Measurements from ENCODE around the gene LRRC28.

Gene LRRC28

GRCh38 chr15:99433757-99434450, 182.6 kb downstream of the LRRC28 start:
- DNase-seq = no peak
- Histone ChIP-seq H3K27ac (ENCODE audit: low read depth, low read length) (no peak overlapping the region), H3K23ac (ENCODE audit: low read length) (no peak overlapping the region), H3K4ac (ENCODE audit: low read depth, low read length) (no peak overlapping the region), H2AK5ac (ENCODE audit: low read length) (no peak overlapping the region), H3K36me3 (ENCODE audit: control insufficient read depth in 1 of 2, insufficient read depth in 2 of 2, low read length in 2 of 2) (no peaks in the 10 kb centered on the region), H4K12ac (ENCODE audit: low read depth, low read length) (no peak overlapping the region), H3K18ac (ENCODE audit: low read length) (no peak overlapping the region), H3K4me3 (ENCODE audit: low read depth, low read length) (no peak overlapping the region), H3K14ac (ENCODE audit: low read length) (no peak overlapping the region), H2AFZ (ENCODE audit: insufficient read depth, low read length, poor library complexity) (peak overlapping the region; percentile 38), H4K91ac (ENCODE audit: low read depth, low read length) (peak overlapping the region; percentile 1), H3K9ac (ENCODE audit: low read length) (no peak overlapping the region), H3K4me2 (ENCODE audit: low read length) (no peak overlapping the region), H4K8ac (ENCODE audit: low read depth, low read length) (no peak overlapping the region), H3K79me2 (ENCODE audit: control insufficient read depth, insufficient read depth, low read length, poor library complexity) (peaks cover 3% of the 10 kb centered on the region), H3K9me3 (ENCODE audit: insufficient read depth, low read depth, low read length) (no peaks in the 10 kb centered on the region), H3K79me1 (ENCODE audit: low read length) (peaks cover 17% of the 10 kb centered on the region), H3K4me1 (ENCODE audit: control insufficient read depth in 1 of 2, insufficient read depth in 2 of 2, low read length in 2 of 2) (peaks cover 11 to 17% of the 10 kb centered on the region in 2 experiments), H2BK12ac (ENCODE audit: low read length) (no peak overlapping the region), H2BK5ac (ENCODE audit: low read depth, low read length, poor library complexity) (no peak overlapping the region), H2BK120ac (ENCODE audit: insufficient read depth, low read length, poor library complexity) (no peak overlapping the region), H3K27me3 (ENCODE audit: insufficient read depth, low read length) (no peaks in the 10 kb centered on the region)
- no CpG with 5 or more reads among the region's 21 CpGs for WGBS (ENCODE audit: extremely low coverage, insufficient coverage, insufficient read length)

DNA sequence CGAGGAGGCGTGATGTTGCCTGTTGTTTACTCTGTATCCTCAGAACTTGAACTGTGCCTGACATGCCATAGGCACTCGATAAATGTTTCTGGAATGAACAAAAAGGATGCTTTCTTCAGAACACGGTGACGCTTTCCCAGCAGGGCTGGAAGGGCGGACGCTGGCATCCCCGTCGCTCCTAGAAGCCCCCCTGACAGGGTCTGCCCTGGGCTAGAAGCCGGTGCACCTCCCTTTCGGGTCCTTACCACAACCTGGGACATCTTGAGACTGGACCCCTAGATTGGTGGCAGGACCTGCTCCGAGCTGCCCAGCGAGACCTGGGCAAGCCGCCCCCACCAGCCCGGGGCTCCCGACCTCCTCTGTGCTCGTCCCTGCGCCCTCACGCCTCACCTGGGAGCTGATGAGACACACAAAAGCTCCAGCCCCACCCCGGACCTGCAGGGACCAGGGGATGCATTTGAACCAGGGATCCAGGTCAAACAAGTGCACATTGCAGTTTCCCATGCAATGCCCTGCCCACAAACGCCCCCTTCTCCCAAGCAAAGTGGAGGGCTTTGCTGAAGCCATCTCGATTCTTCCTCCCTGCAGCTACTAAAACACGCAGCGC, 183.3 kb downstream of the LRRC28 start:
- Histone ChIP-seq H3K27me3 (ENCODE audit: insufficient read depth, low read length) (no peaks in the 10 kb centered on the region), H3K36me3 (ENCODE audit: control insufficient read depth in 1 of 2, insufficient read depth in 2 of 2, low read length in 2 of 2) (no peaks in the 10 kb centered on the region), H2BK12ac (ENCODE audit: low read length) (no peak overlapping the region), H4K8ac (ENCODE audit: low read depth, low read length) (no peak overlapping the region), H3K4ac (ENCODE audit: low read depth, low read length) (no peak overlapping the region), H2AFZ (ENCODE audit: insufficient read depth, low read length, poor library complexity) (no peak overlapping the region), H3K23ac (ENCODE audit: low read length) (no peak overlapping the region), H4K91ac (ENCODE audit: low read depth, low read length) (no peak overlapping the region), H3K79me1 (ENCODE audit: low read length) (peaks cover 17% of the 10 kb centered on the region), H2AK5ac (ENCODE audit: low read length) (no peak overlapping the region), H3K9ac (ENCODE audit: low read length) (no peak overlapping the region), H3K14ac (ENCODE audit: low read length) (no peak overlapping the region), H4K12ac (ENCODE audit: low read depth, low read length) (no peak overlapping the region), H3K9me3 (ENCODE audit: insufficient read depth, low read depth, low read length) (no peaks in the 10 kb centered on the region), H3K27ac (ENCODE audit: low read depth, low read length) (no peak overlapping the region), H3K4me3 (ENCODE audit: low read depth, low read length) (no peak overlapping the region), H3K4me2 (ENCODE audit: low read length) (no peak overlapping the region), H3K4me1 (ENCODE audit: control insufficient read depth in 1 of 2, insufficient read depth in 2 of 2, low read length in 2 of 2) (peaks cover 13 to 21% of the 10 kb centered on the region in 2 experiments), H3K18ac (ENCODE audit: low read length) (no peak overlapping the region), H2BK120ac (ENCODE audit: insufficient read depth, low read length, poor library complexity) (no peak overlapping the region), H3K79me2 (ENCODE audit: control insufficient read depth, insufficient read depth, low read length, poor library complexity) (peaks cover 3% of the 10 kb centered on the region), H2BK5ac (ENCODE audit: low read depth, low read length, poor library complexity) (no peak overlapping the region)
- no peak for DNase-seq
- no CpG with 5 or more reads among the region's 24 CpGs for WGBS (ENCODE audit: extremely low coverage, insufficient coverage, insufficient read length)

GRCh38 chr15:99435113-99435695, 183.9 kb downstream of the LRRC28 start:
- Histone ChIP-seq H3K36me3 (ENCODE audit: control insufficient read depth in 1 of 2, insufficient read depth in 2 of 2, low read length in 2 of 2) (no peaks in the 10 kb centered on the region), H3K27ac (ENCODE audit: low read depth, low read length) (no peak overlapping the region), H4K8ac (ENCODE audit: low read depth, low read length) (no peak overlapping the region), H3K9ac (ENCODE audit: low read length) (no peak overlapping the region), H2AFZ (ENCODE audit: insufficient read depth, low read length, poor library complexity) (no peak overlapping the region), H2AK5ac (ENCODE audit: low read length) (no peak overlapping the region), H4K91ac (ENCODE audit: low read depth, low read length) (no peak overlapping the region), H3K4me1 (ENCODE audit: control insufficient read depth in 1 of 2, insufficient read depth in 2 of 2, low read length in 2 of 2) (peaks cover 13 to 21% of the 10 kb centered on the region in 2 experiments), H3K4me3 (ENCODE audit: low read depth, low read length) (peak overlapping the region; percentile 42), H4K12ac (ENCODE audit: low read depth, low read length) (no peak overlapping the region), H3K4me2 (ENCODE audit: low read length) (no peak overlapping the region), H3K9me3 (ENCODE audit: insufficient read depth, low read depth, low read length) (no peaks in the 10 kb centered on the region), H3K27me3 (ENCODE audit: insufficient read depth, low read length) (no peaks in the 10 kb centered on the region), H3K14ac (ENCODE audit: low read length) (no peak overlapping the region), H2BK5ac (ENCODE audit: low read depth, low read length, poor library complexity) (no peak overlapping the region), H3K4ac (ENCODE audit: low read depth, low read length) (no peak overlapping the region), H3K23ac (ENCODE audit: low read length) (no peak overlapping the region), H3K79me2 (ENCODE audit: control insufficient read depth, insufficient read depth, low read length, poor library complexity) (peaks cover 3% of the 10 kb centered on the region), H3K79me1 (ENCODE audit: low read length) (peaks cover 17% of the 10 kb centered on the region), H3K18ac (ENCODE audit: low read length) (no peak overlapping the region), H2BK120ac (ENCODE audit: insufficient read depth, low read length, poor library complexity) (no peak overlapping the region), H2BK12ac (ENCODE audit: low read length) (peak overlapping the region; percentile 21)
- WGBS (ENCODE audit: extremely low coverage, insufficient coverage, insufficient read length) = no CpG with 5 or more reads among the region's 20 CpGs
- DNase-seq = no peak

- Histone ChIP-seq H3K79me1 (ENCODE audit: low read length) (peaks cover 17% of the 10 kb centered on the region), H3K36me3 (ENCODE audit: control insufficient read depth in 1 of 2, insufficient read depth in 2 of 2, low read length in 2 of 2) (no peaks in the 10 kb centered on the region), H3K23ac (ENCODE audit: low read length) (no peak overlapping the region), H3K18ac (ENCODE audit: low read length) (no peak overlapping the region), H3K27ac (ENCODE audit: low read depth, low read length) (no peak overlapping the region), H3K4ac (ENCODE audit: low read depth, low read length) (no peak overlapping the region), H3K4me3 (ENCODE audit: low read depth, low read length) (no peak overlapping the region), H3K9me3 (ENCODE audit: insufficient read depth, low read depth, low read length) (no peaks in the 10 kb centered on the region), H2AK5ac (ENCODE audit: low read length) (no peak overlapping the region), H3K9ac (ENCODE audit: low read length) (no peak overlapping the region), H2BK120ac (ENCODE audit: insufficient read depth, low read length, poor library complexity) (no peak overlapping the region), H2AFZ (ENCODE audit: insufficient read depth, low read length, poor library complexity) (no peak overlapping the region), H3K27me3 (ENCODE audit: insufficient read depth, low read length) (no peaks in the 10 kb centered on the region), H3K79me2 (ENCODE audit: control insufficient read depth, insufficient read depth, low read length, poor library complexity) (peaks cover 3% of the 10 kb centered on the region), H3K4me1 (ENCODE audit: control insufficient read depth in 1 of 2, insufficient read depth in 2 of 2, low read length in 2 of 2) (peaks cover 13 to 21% of the 10 kb centered on the region in 2 experiments), H2BK12ac (ENCODE audit: low read length) (no peak overlapping the region), H3K14ac (ENCODE audit: low read length) (no peak overlapping the region), H3K4me2 (ENCODE audit: low read length) (no peak overlapping the region), H4K8ac (ENCODE audit: low read depth, low read length) (no peak overlapping the region), H2BK5ac (ENCODE audit: low read depth, low read length, poor library complexity) (no peak overlapping the region), H4K12ac (ENCODE audit: low read depth, low read length) (no peak overlapping the region), H4K91ac (ENCODE audit: low read depth, low read length) (peak overlapping the region; percentile 17)
- no peak for DNase-seq
- WGBS (ENCODE audit: extremely low coverage, insufficient coverage, insufficient read length) = no CpG with 5 or more reads among the region's 10 CpGs
These were observed 184.7 kb downstream of the LRRC28 start for GRCh38 chr15:99435877-99436541.

Measured in trophoblast cell (in vitro differentiated cells and primary cell).